C4-2B (cell line): ENCODE data around the gene CFAP46.

Experiments used
- CTCF ChIP-seq: fragments of 450-650 bp; conservative IDR thresholded peaks from 2 replicates; pipeline ENCODE4 v1.5.1; 2017; ENCODE audit warnings: mild to moderate bottlenecking
- ZFX ChIP-seq: fragments of 450-650 bp; IDR thresholded peaks from 2 replicates; pipeline ENCODE4 v1.6.1; 2017

DNA sequence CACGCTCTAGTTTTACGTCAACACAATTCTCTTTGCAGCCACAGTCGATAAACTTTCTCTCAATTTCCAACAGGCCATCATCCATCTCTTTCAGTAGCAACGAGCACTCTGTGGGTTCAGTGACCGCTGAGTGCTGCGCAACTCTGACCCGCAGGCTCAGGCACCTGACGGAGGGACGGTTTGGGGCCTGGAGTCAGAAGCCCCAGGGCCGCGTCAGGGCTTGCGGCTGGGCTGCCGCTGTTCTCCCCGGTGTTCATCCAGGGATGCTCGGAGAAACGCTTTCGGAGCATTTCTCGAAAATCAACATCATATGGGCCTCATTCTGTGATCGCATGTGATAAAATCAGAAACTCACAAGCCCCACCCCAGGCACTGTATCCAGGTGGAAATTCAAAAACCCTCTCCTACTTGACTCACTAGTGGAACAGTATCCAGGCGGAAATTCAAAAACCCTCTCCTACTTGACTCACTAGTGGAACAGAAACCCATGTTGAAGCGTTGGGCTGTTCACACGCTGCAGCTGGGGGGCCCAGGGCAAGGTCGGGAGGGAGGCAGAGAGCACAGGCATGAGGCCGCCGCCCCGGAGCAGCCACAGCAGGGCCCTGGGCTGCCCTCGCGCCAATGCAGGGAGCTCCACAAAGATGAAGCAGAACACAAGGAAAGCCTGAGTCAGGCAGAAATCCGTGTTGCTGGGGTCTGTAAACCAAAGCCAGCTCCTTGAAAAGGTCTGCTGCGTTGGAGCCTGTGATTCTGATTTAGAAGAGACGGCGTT, 83.1 kb downstream of the CFAP46 start:
- no peak for TF ChIP-seq CTCF
- TF ChIP-seq ZFX, result no peak
